IMR-90 (cell line): ENCODE measurements around the gene HASPIN. TPM values are rescaled to one million over a fixed set of nuclear protein-coding genes. Genes with fewer than 3 reads are reported as not detected.
"Not testable (repeated sequence)": the region's sequence is repeated elsewhere in the genome, so short reads cannot be mapped to it uniquely, and the experiment has no call there.

Source experiments
- ATAC-seq: fragments of 200-7000 bp; cut with Tn5 transposase; 2 replicates; pipeline ENCODE4 v1.9.1; 2020; ENCODE audit warnings: low read depth, mild to moderate bottlenecking, moderate library complexity
- BruUV-seq: library from RNA; stranded (reverse); fragments of 400-500 nt; replicated peaks from 2 replicates; lab custom pipeline; 2021; lab: Mats Ljungman, UMichigan
- CTCF ChIA-PET: fragments of 300-600 bp; formaldehyde crosslinking; extraction: SDS; loops from one replicate; lab custom pipeline; 2021; ENCODE audit warnings: antibody characterized with exemption; lab: Yijun Ruan, JAX
- POLR2A ChIA-PET: fragments of 300-600 bp; sonication (Branson Sonifier 250); formaldehyde crosslinking; loops from one replicate; lab custom pipeline; 2022; ENCODE audit warnings: antibody characterized with exemption; ENCODE audit not compliant: unreplicated experiment; lab: Charles Lee
- DNase-seq: peaks from one replicate; pipeline ENCODE4 v3.0.0; 2013
- H2AFZ ChIP-seq: replicated peaks from 2 replicates; pipeline ENCODE3; 2013; ENCODE audit warnings: low read length, mild to moderate bottlenecking; ENCODE audit not compliant: poor library complexity
- H2AK5ac ChIP-seq: 2 replicates; pipeline ENCODE4 v1.6.1; 2013; ENCODE audit warnings: low read depth, low read length, inconsistent platforms
- H2AK9ac ChIP-seq: replicated peaks from 2 replicates; pipeline ENCODE3; 2013; ENCODE audit warnings: mild to moderate bottlenecking, low read depth, low read length, moderate library complexity; ENCODE audit not compliant: poor library complexity
- H2BK120ac ChIP-seq: 2 replicates; pipeline ENCODE4 v1.6.1; 2013; ENCODE audit warnings: low read depth, low read length, inconsistent platforms
- H2BK15ac ChIP-seq: 3 replicates; pipeline ENCODE4 v1.6.1; 2013; ENCODE audit warnings: low read depth, low read length, inconsistent platforms
- H2BK20ac ChIP-seq: 2 replicates; pipeline ENCODE4 v1.6.1; 2013; ENCODE audit warnings: low read depth, mild to moderate bottlenecking, inconsistent platforms, low read length, moderate library complexity
- H2BK5ac ChIP-seq: 2 replicates; pipeline ENCODE4 v1.6.1; 2013; ENCODE audit warnings: mild to moderate bottlenecking, low read depth, low read length, inconsistent platforms; ENCODE audit not compliant: poor library complexity, severe bottlenecking
- H3K14ac ChIP-seq: replicated peaks from 2 replicates; pipeline ENCODE4 v1.6.1; 2013; ENCODE audit warnings: low read depth, low read length, inconsistent platforms
- H3K18ac ChIP-seq: 2 replicates; pipeline ENCODE4 v1.6.1; 2013; ENCODE audit warnings: low read depth, low read length, control low read depth
- H3K23ac ChIP-seq: 2 replicates; pipeline ENCODE4 v1.6.1; 2013; ENCODE audit warnings: low read depth, low read length, inconsistent platforms
- H3K27ac ChIP-seq: 2 replicates; pipeline ENCODE4 v1.5.1; 2013; ENCODE audit warnings: mild to moderate bottlenecking, control low read depth, low read length; ENCODE audit not compliant: insufficient read depth
- H3K27me3 ChIP-seq: 2 replicates; pipeline ENCODE4 v1.6.1; 2013; ENCODE audit warnings: low read length; ENCODE audit not compliant: control insufficient read depth, insufficient read depth
- H3K36me3 ChIP-seq: 2 replicates; pipeline ENCODE4 v1.6.1; 2013; ENCODE audit warnings: low read length, mixed read lengths; ENCODE audit not compliant: control insufficient read depth, insufficient read depth
- H3K4ac ChIP-seq: 2 replicates; pipeline ENCODE4 v1.6.1; 2013; ENCODE audit warnings: low read depth, low read length, inconsistent platforms
- H3K4me1 ChIP-seq: 2 replicates; pipeline ENCODE4 v1.6.1; 2013; ENCODE audit warnings: low read length, mixed read lengths; ENCODE audit not compliant: control insufficient read depth, insufficient read depth
- H3K4me2 ChIP-seq: 2 replicates; pipeline ENCODE4 v1.6.1; 2013; ENCODE audit warnings: low read depth, mild to moderate bottlenecking, control low read depth, low read length, moderate library complexity
- H3K4me3 ChIP-seq: 2 replicates; pipeline ENCODE4 v1.5.1; 2013; ENCODE audit warnings: low read depth, mild to moderate bottlenecking, control low read depth, low read length, moderate library complexity; ENCODE audit not compliant: insufficient read depth
- H3K56ac ChIP-seq: 2 replicates; pipeline ENCODE4 v1.6.1; 2013; ENCODE audit warnings: low read length, inconsistent platforms; ENCODE audit not compliant: insufficient read depth; ENCODE audit errors: extremely low read depth
- H3K79me1 ChIP-seq, 2 experiments: 2 replicates each; pipeline ENCODE4 v1.6.1; 2013; ENCODE audit warnings: low read length in 2 of 2, inconsistent platforms in 1 of 2, low read depth in 1 of 2
- H3K9ac ChIP-seq: 2 replicates; pipeline ENCODE4 v1.6.1; 2013; ENCODE audit warnings: low read depth, low read length, control low read depth
- H3K9me1 ChIP-seq: 2 replicates; pipeline ENCODE4 v1.6.1; 2013; ENCODE audit warnings: low read length, inconsistent platforms; ENCODE audit not compliant: insufficient read depth
- H3K9me3 ChIP-seq: 2 replicates; pipeline ENCODE4 v1.6.1; 2013; ENCODE audit warnings: low read length; ENCODE audit not compliant: control insufficient read depth, insufficient read depth
- H4K20me1 ChIP-seq: 2 replicates; pipeline ENCODE4 v1.6.1; 2013; ENCODE audit warnings: low read length, inconsistent platforms; ENCODE audit not compliant: insufficient read depth
- H4K5ac ChIP-seq: 2 replicates; pipeline ENCODE4 v1.6.1; 2013; ENCODE audit warnings: mild to moderate bottlenecking, low read depth, low read length, control low read depth
- H4K8ac ChIP-seq, 2 experiments: 2 replicates each; pipeline ENCODE4 v1.6.1; 2013; ENCODE audit warnings: low read depth in 2 of 2, low read length in 2 of 2, control low read depth in 1 of 2, inconsistent platforms in 1 of 2
- H4K91ac ChIP-seq: 2 replicates; pipeline ENCODE4 v1.6.1; 2013; ENCODE audit warnings: low read depth, low read length, inconsistent platforms; ENCODE audit not compliant: insufficient read depth
- WGBS, 2 experiments: methylation state at CpG; one replicate each; pipeline versions ENCODE4 v1.1.5 to v1.1.7; 2013; ENCODE audit warnings: missing lambda C conversion rate in 2 of 2; ENCODE audit not compliant: insufficient read length in 1 of 2; ENCODE audit errors: extremely low coverage in 2 of 2; 5-methylcytosine and 5-hydroxymethylcytosine counted together
- dilution Hi-C: fragments of 300-500 bp; cut with HindIII; formaldehyde crosslinking; loops from one replicate; pipeline ENCODE4 v1.14.3; 2018; ENCODE audit warnings: low sequenced_read_pairs; ENCODE audit not compliant: unreplicated experiment
- in situ Hi-C: fragments of 300-500 bp; cut with MboI; formaldehyde crosslinking; loops from 3 replicates; pipeline ENCODE4 v1.14.3; 2019; ENCODE audit warnings: low sequenced_read_pairs, inconsistent platforms, mixed read lengths
- intact Hi-C: fragments of 100-400 bp; cut with micrococcal nuclease; formaldehyde crosslinking; loops from 2 replicates; pipeline ENCODE4 v1.10.0; 2022
- polyA plus RNA-seq, 3 experiments: library from polyadenylated mRNA; depleted of rRNA; stranded (reverse); fragments of >200 nt; gene quantifications; 2 replicates each; pipeline ENCODE4 v1.2.3, GENCODE V29; 2012; ENCODE audit warnings: low replicate concordance in 1 of 3
- total RNA-seq: library from RNA; depleted of rRNA; stranded (reverse); fragments of >200 nt; gene quantifications from 2 replicates; pipeline ENCODE4 v1.2.3, GENCODE V29; 2012

Gene HASPIN
- total and polyA plus RNA-seq, 2 of the 4 experiments (the other 2 are of a cell fraction), result 2.2 to 4.3 TPM

DNA sequence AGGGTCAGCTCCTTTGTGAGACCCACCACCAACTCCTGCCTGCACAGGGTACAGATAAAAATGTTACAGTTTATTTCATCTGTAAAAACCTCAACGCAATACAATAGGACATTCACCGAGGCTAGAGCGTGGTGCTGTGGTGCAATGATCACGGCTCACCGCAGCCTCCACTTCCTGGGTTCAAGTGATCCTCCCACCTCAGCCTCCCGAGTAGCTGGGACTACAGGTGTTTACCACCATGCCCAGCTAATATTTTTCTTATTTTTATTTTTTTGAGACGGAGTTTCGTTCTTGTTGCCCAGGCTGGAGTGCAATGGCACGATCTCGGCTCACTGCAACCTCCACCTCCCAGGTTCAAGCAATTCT lies 11.2 kb downstream of the HASPIN start:
- intact Hi-C loops (loop anchor here (1.0 to 10.0 kb wide), 4 partner anchors 40 to 690 kb away; no protein-coding TSS in a partner anchor), in situ Hi-C loops (loop anchor here (5.0 to 25.0 kb wide), 2 partner anchors 92 to 277 kb away; no protein-coding TSS in a partner anchor)
- H2AK9ac ChIP-seq, H3K27me3 ChIP-seq, H3K9me3 ChIP-seq, H2BK15ac ChIP-seq, H3K36me3 ChIP-seq, H4K5ac ChIP-seq, H3K18ac ChIP-seq, H3K4me2 ChIP-seq, ATAC-seq, H3K9me1 ChIP-seq, H3K27ac ChIP-seq, H3K79me1 ChIP-seq, H4K91ac ChIP-seq, H2AFZ ChIP-seq, H3K14ac ChIP-seq, H2BK20ac ChIP-seq, H3K9ac ChIP-seq, H2AK5ac ChIP-seq, H3K23ac ChIP-seq, H3K4me3 ChIP-seq, H4K20me1 ChIP-seq, DNase-seq, BruUV-seq, POLR2A ChIA-PET, H2BK5ac ChIP-seq, dilution Hi-C loops, H4K8ac ChIP-seq, H3K56ac ChIP-seq, H2BK120ac ChIP-seq, H3K4ac ChIP-seq: not testable (repeated sequence)
- peaks cover 21% of the 10 kb centered on the region for H3K4me1 ChIP-seq
- no CpG with 5 or more reads among the region's 10 CpGs for WGBS, 2 experiments
- CTCF ChIA-PET, result interaction anchor here (0.9 to 1.7 kb wide), 4 partner anchors 15 to 128 kb away, joined by 3 to 7 read pairs (median 4); partner anchors contain the start of gene NCBP3
